GM23338 (cell line): ENCODE data around the gene SH3RF3. TPM values are rescaled to one million over a fixed set of nuclear protein-coding genes. Genes with fewer than 3 reads are reported as not detected.

Experiments
- ATAC-seq: fragments of 200-7000 bp; cut with Tn5 transposase; 3 replicates; pipeline ENCODE4 v1.9.1; 2020
- DNase-seq: peaks from one replicate; pipeline ENCODE4 v3.0.0-alpha.2; 2015; ENCODE audit warnings: low spot score
- H2AFZ ChIP-seq: fragments of 200-600 bp; sonication (generic); 2 replicates; pipeline ENCODE4 v1.8.0; 2016; ENCODE audit warnings: antibody characterized with exemption, mild to moderate bottlenecking, moderate library complexity
- H3F3A ChIP-seq: fragments of 200-600 bp; sonication (generic); replicated peaks from 2 replicates; pipeline ENCODE4 v1.8.0; 2017; ENCODE audit warnings: antibody characterized with exemption, mixed run types, low read depth
- H3K27ac ChIP-seq: fragments of 200-600 bp; sonication (generic); 2 replicates; pipeline ENCODE4 v1.6.1; 2016; ENCODE audit warnings: low read depth
- H3K27me3 ChIP-seq: fragments of 200-600 bp; sonication (generic); 2 replicates; pipeline ENCODE4 v1.8.0; 2016; ENCODE audit warnings: mild to moderate bottlenecking, mixed run types, moderate library complexity; ENCODE audit not compliant: insufficient read depth
- H3K36me3 ChIP-seq: fragments of 200-600 bp; sonication (generic); 2 replicates; pipeline ENCODE4 v1.8.0; 2016; ENCODE audit warnings: mild to moderate bottlenecking; ENCODE audit not compliant: insufficient read depth
- H3K4me1 ChIP-seq: fragments of 200-600 bp; sonication (generic); 2 replicates; pipeline ENCODE4 v1.8.0; 2016; ENCODE audit warnings: mild to moderate bottlenecking, moderate library complexity; ENCODE audit not compliant: insufficient read depth
- H3K4me2 ChIP-seq: fragments of 200-600 bp; sonication (generic); 2 replicates; pipeline ENCODE4 v1.7.1; 2017; ENCODE audit warnings: mixed run types
- H3K4me3 ChIP-seq: fragments of 200-600 bp; sonication (generic); 2 replicates; pipeline ENCODE4 v1.6.1; 2016; ENCODE audit warnings: mixed run types
- H3K79me2 ChIP-seq: fragments of 200-600 bp; sonication (generic); replicated peaks from 2 replicates; pipeline ENCODE4 v1.8.0; 2017; ENCODE audit warnings: mild to moderate bottlenecking; ENCODE audit not compliant: insufficient read depth
- H3K9me2 ChIP-seq: fragments of 200-600 bp; sonication (generic); 2 replicates; pipeline ENCODE4 v1.8.0; 2017; ENCODE audit not compliant: insufficient read depth
- H4K20me1 ChIP-seq: fragments of 200-600 bp; sonication (generic); replicated peaks from 2 replicates; pipeline ENCODE4 v1.8.0; 2017; ENCODE audit warnings: mild to moderate bottlenecking; ENCODE audit not compliant: insufficient read depth
- H3K27ac Mint-ChIP-seq: 2 replicates; pipeline ENCODE4 v1.8.0; 2020; ENCODE audit warnings: inconsistent platforms, mild to moderate bottlenecking, moderate library complexity, mixed read lengths
- H3K27me3 Mint-ChIP-seq: 3 replicates; pipeline ENCODE4 v1.8.0; 2022; ENCODE audit warnings: low read depth, mild to moderate bottlenecking, moderate library complexity, mixed read lengths, inconsistent platforms; ENCODE audit not compliant: insufficient read depth, poor library complexity
- H3K36me3 Mint-ChIP-seq: 3 replicates; pipeline ENCODE4 v1.8.0; 2021; ENCODE audit warnings: low read depth, mild to moderate bottlenecking, inconsistent platforms, moderate library complexity, mixed read lengths
- H3K4me1 Mint-ChIP-seq: 3 replicates; pipeline ENCODE4 v1.8.0; 2020; ENCODE audit warnings: mild to moderate bottlenecking, inconsistent platforms, mixed read lengths
- H3K4me3 Mint-ChIP-seq: 3 replicates; pipeline ENCODE4 v1.8.0; 2021; ENCODE audit warnings: moderate library complexity, mild to moderate bottlenecking, inconsistent platforms, mixed read lengths
- H3K9me3 Mint-ChIP-seq: 3 replicates; pipeline ENCODE4 v1.8.0; 2020; ENCODE audit warnings: moderate library complexity, mild to moderate bottlenecking, inconsistent platforms, mixed read lengths
- CREB1 ChIP-seq: fragments of 250-450 bp; sonication (Bioruptor Pico); IDR thresholded peaks from 2 replicates; pipeline ENCODE4 v1.5.0; 2020; ENCODE audit warnings: low read depth, mild to moderate bottlenecking, moderate library complexity
- EZH2 ChIP-seq: fragments of 200-600 bp; sonication (generic); IDR thresholded peaks from one replicate; pipeline ENCODE4 v1.8.0; 2017; ENCODE audit warnings: antibody characterized with exemption, mild to moderate bottlenecking, low read depth; ENCODE audit not compliant: unreplicated experiment
- JUNB ChIP-seq: IDR thresholded peaks from one replicate; pipeline ENCODE4 v1.6.1; 2016; ENCODE audit warnings: antibody characterized with exemption; ENCODE audit not compliant: unreplicated experiment
- NANOG ChIP-seq: IDR thresholded peaks from 2 replicates; pipeline ENCODE4 v1.6.1; 2016; ENCODE audit warnings: antibody characterized with exemption, borderline replicate concordance
- STAT1 ChIP-seq: IDR thresholded peaks from one replicate; pipeline ENCODE4 v1.6.1; 2016; ENCODE audit warnings: antibody characterized with exemption; ENCODE audit not compliant: unreplicated experiment
- ZNF114 ChIP-seq: fragments of 250-450 bp; sonication (Bioruptor Pico); IDR thresholded peaks from 2 replicates; pipeline ENCODE4 v1.5.0; 2020; ENCODE audit warnings: mild to moderate bottlenecking, moderate library complexity
- ZNF331 ChIP-seq: fragments of 250-450 bp; sonication (Bioruptor Pico); IDR thresholded peaks from 2 replicates; pipeline ENCODE4 v1.5.0; 2020; ENCODE audit warnings: low read depth, mild to moderate bottlenecking, moderate library complexity
- polyA plus RNA-seq: library from polyadenylated mRNA; unstranded; fragments of >200 nt; fragmentation: Nextera tagmentation; extraction: Ambion mirVana; gene quantifications from 2 replicates; pipeline ENCODE4 v1.2.1, GENCODE V29; 2016
- total RNA-seq: library from RNA; depleted of rRNA; stranded (reverse); fragments of >200 nt; shearing (Covaris generic); gene quantifications from 2 replicates; pipeline ENCODE4 v1.2.3, GENCODE V29; 2014
- TF ChIP-seq, protein P1 (sequence below): fragments of 250-450 bp; sonication (Bioruptor Pico); IDR thresholded peaks from 2 replicates; pipeline ENCODE4 v1.5.0; 2020; ENCODE audit warnings: mild to moderate bottlenecking, moderate library complexity
- TF ChIP-seq, protein P2 (sequence below), 2 experiments: fragments of 200-600 bp in 1 of 2; sonication (generic) in 1 of 2; conservative IDR thresholded peaks; 2 replicates each; pipeline versions ENCODE4 v1.5.1 to v1.6.1; 2016 to 2017; ENCODE audit warnings: antibody characterized with exemption in 2 of 2, low read depth in 2 of 2, mild to moderate bottlenecking in 2 of 2, moderate library complexity in 1 of 2
- TF ChIP-seq, protein P3 (sequence below): IDR thresholded peaks from 2 replicates; pipeline ENCODE4 v1.6.1; 2016; ENCODE audit warnings: antibody characterized with exemption

The SH3RF3 gene
- total and polyA plus RNA-seq, 2 experiments from 2014 or later: 0.11 to 0.63 TPM

GRCh38 chr2:109365131-109365530 is 236.1 kb downstream of the SH3RF3 start:
- Mint-ChIP-seq H3K36me3 (no peaks in the 10 kb centered on the region), H3K4me1 (no peaks in the 10 kb centered on the region), H3K4me3 (no peak overlapping the region), H3K27me3 (peaks cover 2% of the 10 kb centered on the region), H3K27ac (no peak overlapping the region), H3K9me3 (no peaks in the 10 kb centered on the region)
- H3F3A ChIP-seq: no peaks in the 10 kb centered on the region
- no peaks in the 10 kb centered on the region for H4K20me1 ChIP-seq
- H3K4me2 ChIP-seq: no peak overlapping the region
- no peak overlapping the region for H3K4me3 ChIP-seq
- H3K27ac ChIP-seq: no peak overlapping the region
- no peaks in the 10 kb centered on the region for H3K9me2 ChIP-seq
- TF ChIP-seq JUNB: no peak
- TF ChIP-seq ZNF331 (CRISPR knock-in tag): no peak
- TF ChIP-seq, protein P1, sequence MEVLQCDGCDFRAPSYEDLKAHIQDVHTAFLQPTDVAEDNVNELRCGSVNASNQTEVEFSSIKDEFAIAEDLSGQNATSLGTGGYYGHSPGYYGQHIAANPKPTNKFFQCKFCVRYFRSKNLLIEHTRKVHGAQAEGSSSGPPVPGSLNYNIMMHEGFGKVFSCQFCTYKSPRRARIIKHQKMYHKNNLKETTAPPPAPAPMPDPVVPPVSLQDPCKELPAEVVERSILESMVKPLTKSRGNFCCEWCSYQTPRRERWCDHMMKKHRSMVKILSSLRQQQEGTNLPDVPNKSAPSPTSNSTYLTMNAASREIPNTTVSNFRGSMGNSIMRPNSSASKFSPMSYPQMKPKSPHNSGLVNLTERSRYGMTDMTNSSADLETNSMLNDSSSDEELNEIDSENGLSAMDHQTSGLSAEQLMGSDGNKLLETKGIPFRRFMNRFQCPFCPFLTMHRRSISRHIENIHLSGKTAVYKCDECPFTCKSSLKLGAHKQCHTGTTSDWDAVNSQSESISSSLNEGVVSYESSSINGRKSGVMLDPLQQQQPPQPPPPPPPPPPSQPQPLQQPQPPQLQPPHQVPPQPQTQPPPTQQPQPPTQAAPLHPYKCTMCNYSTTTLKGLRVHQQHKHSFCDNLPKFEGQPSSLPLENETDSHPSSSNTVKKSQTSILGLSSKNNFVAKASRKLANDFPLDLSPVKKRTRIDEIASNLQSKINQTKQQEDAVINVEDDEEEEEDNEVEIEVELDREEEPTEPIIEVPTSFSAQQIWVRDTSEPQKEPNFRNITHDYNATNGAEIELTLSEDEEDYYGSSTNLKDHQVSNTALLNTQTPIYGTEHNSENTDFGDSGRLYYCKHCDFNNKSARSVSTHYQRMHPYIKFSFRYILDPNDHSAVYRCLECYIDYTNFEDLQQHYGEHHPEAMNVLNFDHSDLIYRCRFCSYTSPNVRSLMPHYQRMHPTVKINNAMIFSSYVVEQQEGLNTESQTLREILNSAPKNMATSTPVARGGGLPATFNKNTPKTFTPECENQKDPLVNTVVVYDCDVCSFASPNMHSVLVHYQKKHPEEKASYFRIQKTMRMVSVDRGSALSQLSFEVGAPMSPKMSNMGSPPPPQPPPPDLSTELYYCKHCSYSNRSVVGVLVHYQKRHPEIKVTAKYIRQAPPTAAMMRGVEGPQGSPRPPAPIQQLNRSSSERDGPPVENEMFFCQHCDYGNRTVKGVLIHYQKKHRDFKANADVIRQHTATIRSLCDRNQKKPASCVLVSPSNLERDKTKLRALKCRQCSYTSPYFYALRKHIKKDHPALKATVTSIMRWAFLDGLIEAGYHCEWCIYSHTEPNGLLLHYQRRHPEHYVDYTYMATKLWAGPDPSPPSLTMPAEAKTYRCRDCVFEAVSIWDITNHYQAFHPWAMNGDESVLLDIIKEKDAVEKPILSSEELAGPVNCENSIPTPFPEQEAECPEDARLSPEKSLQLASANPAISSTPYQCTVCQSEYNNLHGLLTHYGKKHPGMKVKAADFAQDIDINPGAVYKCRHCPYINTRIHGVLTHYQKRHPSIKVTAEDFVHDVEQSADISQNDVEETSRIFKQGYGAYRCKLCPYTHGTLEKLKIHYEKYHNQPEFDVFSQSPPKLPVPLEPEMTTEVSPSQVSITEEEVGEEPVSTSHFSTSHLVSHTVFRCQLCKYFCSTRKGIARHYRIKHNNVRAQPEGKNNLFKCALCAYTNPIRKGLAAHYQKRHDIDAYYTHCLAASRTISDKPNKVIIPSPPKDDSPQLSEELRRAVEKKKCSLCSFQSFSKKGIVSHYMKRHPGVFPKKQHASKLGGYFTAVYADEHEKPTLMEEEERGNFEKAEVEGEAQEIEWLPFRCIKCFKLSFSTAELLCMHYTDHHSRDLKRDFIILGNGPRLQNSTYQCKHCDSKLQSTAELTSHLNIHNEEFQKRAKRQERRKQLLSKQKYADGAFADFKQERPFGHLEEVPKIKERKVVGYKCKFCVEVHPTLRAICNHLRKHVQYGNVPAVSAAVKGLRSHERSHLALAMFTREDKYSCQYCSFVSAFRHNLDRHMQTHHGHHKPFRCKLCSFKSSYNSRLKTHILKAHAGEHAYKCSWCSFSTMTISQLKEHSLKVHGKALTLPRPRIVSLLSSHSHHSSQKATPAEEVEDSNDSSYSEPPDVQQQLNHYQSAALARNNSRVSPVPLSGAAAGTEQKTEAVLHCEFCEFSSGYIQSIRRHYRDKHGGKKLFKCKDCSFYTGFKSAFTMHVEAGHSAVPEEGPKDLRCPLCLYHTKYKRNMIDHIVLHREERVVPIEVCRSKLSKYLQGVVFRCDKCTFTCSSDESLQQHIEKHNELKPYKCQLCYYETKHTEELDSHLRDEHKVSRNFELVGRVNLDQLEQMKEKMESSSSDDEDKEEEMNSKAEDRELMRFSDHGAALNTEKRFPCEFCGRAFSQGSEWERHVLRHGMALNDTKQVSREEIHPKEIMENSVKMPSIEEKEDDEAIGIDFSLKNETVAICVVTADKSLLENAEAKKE (CRISPR knock-in tag): no peak
- no peak for TF ChIP-seq CREB1 (CRISPR knock-in tag)
- no peak for TF ChIP-seq NANOG
- TF ChIP-seq, protein P2, sequence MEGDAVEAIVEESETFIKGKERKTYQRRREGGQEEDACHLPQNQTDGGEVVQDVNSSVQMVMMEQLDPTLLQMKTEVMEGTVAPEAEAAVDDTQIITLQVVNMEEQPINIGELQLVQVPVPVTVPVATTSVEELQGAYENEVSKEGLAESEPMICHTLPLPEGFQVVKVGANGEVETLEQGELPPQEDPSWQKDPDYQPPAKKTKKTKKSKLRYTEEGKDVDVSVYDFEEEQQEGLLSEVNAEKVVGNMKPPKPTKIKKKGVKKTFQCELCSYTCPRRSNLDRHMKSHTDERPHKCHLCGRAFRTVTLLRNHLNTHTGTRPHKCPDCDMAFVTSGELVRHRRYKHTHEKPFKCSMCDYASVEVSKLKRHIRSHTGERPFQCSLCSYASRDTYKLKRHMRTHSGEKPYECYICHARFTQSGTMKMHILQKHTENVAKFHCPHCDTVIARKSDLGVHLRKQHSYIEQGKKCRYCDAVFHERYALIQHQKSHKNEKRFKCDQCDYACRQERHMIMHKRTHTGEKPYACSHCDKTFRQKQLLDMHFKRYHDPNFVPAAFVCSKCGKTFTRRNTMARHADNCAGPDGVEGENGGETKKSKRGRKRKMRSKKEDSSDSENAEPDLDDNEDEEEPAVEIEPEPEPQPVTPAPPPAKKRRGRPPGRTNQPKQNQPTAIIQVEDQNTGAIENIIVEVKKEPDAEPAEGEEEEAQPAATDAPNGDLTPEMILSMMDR (conservative IDR thresholded peaks at IDR 0.05; ENCODE audit: low read depth in 2 of 2): no peak
- TF ChIP-seq STAT1: no peak
- TF ChIP-seq ZNF114: no peak
- no peak for TF ChIP-seq EZH2
- TF ChIP-seq, protein P3, sequence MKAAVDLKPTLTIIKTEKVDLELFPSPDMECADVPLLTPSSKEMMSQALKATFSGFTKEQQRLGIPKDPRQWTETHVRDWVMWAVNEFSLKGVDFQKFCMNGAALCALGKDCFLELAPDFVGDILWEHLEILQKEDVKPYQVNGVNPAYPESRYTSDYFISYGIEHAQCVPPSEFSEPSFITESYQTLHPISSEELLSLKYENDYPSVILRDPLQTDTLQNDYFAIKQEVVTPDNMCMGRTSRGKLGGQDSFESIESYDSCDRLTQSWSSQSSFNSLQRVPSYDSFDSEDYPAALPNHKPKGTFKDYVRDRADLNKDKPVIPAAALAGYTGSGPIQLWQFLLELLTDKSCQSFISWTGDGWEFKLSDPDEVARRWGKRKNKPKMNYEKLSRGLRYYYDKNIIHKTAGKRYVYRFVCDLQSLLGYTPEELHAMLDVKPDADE: no peak
- no peak for DNase-seq
- ATAC-seq: no peak
- H3K79me2 ChIP-seq: no peaks in the 10 kb centered on the region
- no peaks in the 10 kb centered on the region for H3K4me1 ChIP-seq
- H2AFZ ChIP-seq: no peak overlapping the region
- H3K27me3 ChIP-seq: no peaks in the 10 kb centered on the region
- H3K36me3 ChIP-seq: no peaks in the 10 kb centered on the region
